SK-N-SH (cell line): Measurements from ENCODE around the gene HK2.

ENCODE experiments used
- CTCF ChIP-seq: fragments of 200-600 bp; sonication (generic); IDR thresholded peaks from 2 replicates; pipeline ENCODE4 v1.6.1; 2017; ENCODE audit warnings: antibody characterized with exemption, mild to moderate bottlenecking, moderate library complexity
- EZH2phosphoT487 ChIP-seq: fragments of 200-600 bp; sonication (generic); IDR thresholded peaks from 2 replicates; pipeline ENCODE4 v1.6.1; 2017; ENCODE audit warnings: low read depth, mixed run types, mild to moderate bottlenecking, antibody characterized with exemption, moderate library complexity, borderline replicate concordance
- GABPA ChIP-seq: IDR thresholded peaks from 2 replicates; pipeline ENCODE4 v1.4.0; 2012; ENCODE audit warnings: low read depth, mild to moderate bottlenecking
- GATA2 ChIP-seq: sonication (generic); formaldehyde crosslinking; IDR thresholded peaks from 2 replicates; pipeline ENCODE4 v1.5.0; 2020; ENCODE audit warnings: mild to moderate bottlenecking, missing genetic modification reagents
- MAX ChIP-seq: IDR thresholded peaks from 2 replicates; pipeline ENCODE4 v1.4.0; 2012; ENCODE audit warnings: low read depth
- NRF1 ChIP-seq: IDR thresholded peaks from 2 replicates; pipeline ENCODE4 v1.6.1; 2012; ENCODE audit warnings: low read depth, mild to moderate bottlenecking, low read length
- REST ChIP-seq: IDR thresholded peaks from 2 replicates; pipeline ENCODE4 v1.6.1; 2012; ENCODE audit warnings: mild to moderate bottlenecking, low read depth, low read length, moderate library complexity
- RFX5 ChIP-seq: IDR thresholded peaks from 2 replicates; pipeline ENCODE4 v1.6.1; 2012; ENCODE audit warnings: mild to moderate bottlenecking, improper control_type of control experiment, low read length
- USF1 ChIP-seq: IDR thresholded peaks from 2 replicates; pipeline ENCODE4 v1.4.0; 2012; ENCODE audit warnings: low read depth, borderline replicate concordance
- YY1 ChIP-seq: IDR thresholded peaks from 2 replicates; pipeline ENCODE4 v1.4.0; 2012; ENCODE audit warnings: low read depth, mild to moderate bottlenecking

- no peak for TF ChIP-seq YY1
- TF ChIP-seq MAX: no peak
- no peak for TF ChIP-seq REST
- TF ChIP-seq EZH2phosphoT487: no peak
- no peak for TF ChIP-seq GATA2 (CRISPR knock-in tag)
- no peak for TF ChIP-seq CTCF
- no peak for TF ChIP-seq GABPA
- TF ChIP-seq USF1: no peak
- no peak for TF ChIP-seq NRF1
- no peak for TF ChIP-seq RFX5
Measured at GRCh38 chr2:74922592-74923227, 88.8 kb downstream of the HK2 start.
